Keratinocyte (primary cell): ENCODE measurements around the gene ESR2. TPM values are rescaled to one million over a fixed set of nuclear protein-coding genes. Genes with fewer than 3 reads are reported as not detected.

ENCODE experiments used
- DNase-seq: peaks from one replicate; pipeline ENCODE4 v3.0.0-alpha.2; 2011; ENCODE audit warnings: low read depth, missing footprints, low spot score
- FAIRE-seq: peaks from 2 replicates; lab custom pipeline; 2011; peaks lifted over from hg19 to GRCh38; lab: Jason Lieb, UNC
- H2AFZ ChIP-seq: 2 replicates; pipeline ENCODE4 v1.6.0; 2012; ENCODE audit warnings: low read length, control low read depth, inconsistent platforms; ENCODE audit not compliant: control insufficient read depth
- H3K27ac ChIP-seq: 2 replicates; pipeline ENCODE4 v1.5.1; 2011; ENCODE audit warnings: low read length; ENCODE audit not compliant: control insufficient read depth, insufficient read depth
- H3K27me3 ChIP-seq: 3 replicates; pipeline ENCODE4 v1.6.0; 2011; ENCODE audit warnings: low read length; ENCODE audit not compliant: control insufficient read depth, insufficient read depth; ENCODE audit errors: extremely low read depth
- H3K36me3 ChIP-seq, 2 experiments: 2 replicates in 1 of 2; 3 replicates in 1 of 2; pipeline ENCODE4 v1.5.1; 2011; ENCODE audit warnings: low read length in 2 of 2, mild to moderate bottlenecking in 1 of 2; ENCODE audit not compliant: control insufficient read depth in 2 of 2, insufficient read depth in 2 of 2; ENCODE audit errors: extremely low read depth in 1 of 2
- H3K4me1 ChIP-seq: 3 replicates; pipeline ENCODE4 v1.5.1; 2011; ENCODE audit warnings: low read length; ENCODE audit not compliant: control insufficient read depth, insufficient read depth; ENCODE audit errors: extremely low read depth
- H3K4me2 ChIP-seq: 3 replicates; pipeline ENCODE4 v1.6.0; 2011; ENCODE audit warnings: low read depth, low read length; ENCODE audit not compliant: control insufficient read depth, insufficient read depth; ENCODE audit errors: extremely low read depth
- H3K4me3 ChIP-seq, 3 experiments: fragments of 200-600 bp in 1 of 3; sonication (generic) in 1 of 3; 2 replicates in 2 of 3; 3 replicates in 1 of 3; pipeline ENCODE4 v1.5.1; 2011 to 2016; ENCODE audit warnings: low read length in 3 of 3, mild to moderate bottlenecking in 3 of 3, control low read depth in 2 of 3, inconsistent platforms in 1 of 3, low read depth in 1 of 3, mixed read lengths in 1 of 3, mixed run types in 1 of 3, moderate library complexity in 1 of 3; ENCODE audit not compliant: control insufficient read depth in 2 of 3, insufficient read depth in 2 of 3; ENCODE audit errors: extremely low read depth in 1 of 3
- H3K79me2 ChIP-seq: 2 replicates; pipeline ENCODE4 v1.6.0; 2012; ENCODE audit warnings: low read length; ENCODE audit not compliant: control insufficient read depth, insufficient read depth
- H3K9ac ChIP-seq: 3 replicates; pipeline ENCODE4 v1.6.0; 2011; ENCODE audit warnings: low read length; ENCODE audit not compliant: control insufficient read depth, insufficient read depth; ENCODE audit errors: extremely low read depth
- H3K9me1 ChIP-seq: 3 replicates; pipeline ENCODE4 v1.6.0; 2011; ENCODE audit warnings: low read length; ENCODE audit not compliant: control insufficient read depth, insufficient read depth; ENCODE audit errors: extremely low read depth
- H3K9me3 ChIP-seq: 2 replicates; pipeline ENCODE4 v1.5.1; 2012; ENCODE audit warnings: low read depth, low read length; ENCODE audit not compliant: control insufficient read depth
- H4K20me1 ChIP-seq: 3 replicates; pipeline ENCODE4 v1.6.0; 2011; ENCODE audit warnings: low read length; ENCODE audit not compliant: control insufficient read depth, insufficient read depth; ENCODE audit errors: extremely low read depth
- CTCF ChIP-seq, 3 experiments: IDR thresholded peaks in 1 of 3; conservative IDR thresholded peaks in 1 of 3; optimal IDR thresholded peaks in 1 of 3; 2 replicates in 2 of 3; 3 replicates in 1 of 3; pipeline versions ENCODE3 to v1.5.1; 2011; ENCODE audit warnings: low read length in 3 of 3, mild to moderate bottlenecking in 3 of 3, moderate library complexity in 2 of 3, control low read depth in 1 of 3, inconsistent platforms in 1 of 3; ENCODE audit not compliant: insufficient read depth in 2 of 3; ENCODE audit errors: extremely low read depth in 1 of 3
- EZH2 ChIP-seq: IDR thresholded peaks from one replicate; pipeline ENCODE4 v1.6.1; 2012; ENCODE audit warnings: inconsistent platforms, mild to moderate bottlenecking, low read length, moderate library complexity
- dilution Hi-C: fragments of 300-500 bp; cut with MboI; formaldehyde crosslinking; loops from one replicate; pipeline ENCODE4 v1.7.0; 2020; ENCODE audit warnings: low sequenced_read_pairs; ENCODE audit not compliant: extremely low pct_ligation_motif_present
- polyA plus RNA-seq, 5 experiments: library from polyadenylated mRNA; depleted of rRNA in 3 of 5; stranded (reverse) in 3 of 5; stranded (forward) in 1 of 5; unstranded in 1 of 5; fragments of >200 nt; gene quantifications; 1 replicate in 1 of 5; 2 replicates in 3 of 5; 3 replicates in 1 of 5; pipeline versions ENCODE4 v1.2.1 to v1.2.3, GENCODE V29; 2011 to 2012; ENCODE audit warnings: missing spikeins in 2 of 5, low read depth in 1 of 5, low replicate concordance in 1 of 5

The ESR2 gene
- polyA plus RNA-seq, 1 donor (not counting 4 experiments of a cell fraction or from before 2014, with no cell fraction given): 0.03 TPM

- no peaks in the 10 kb centered on the region for H3K79me2 ChIP-seq
- H3K4me1 ChIP-seq: peaks cover 4% of the 10 kb centered on the region
- no peak overlapping the region for H3K27ac ChIP-seq
- no peak overlapping the region for H3K9ac ChIP-seq
- H3K27me3 ChIP-seq: no peaks in the 10 kb centered on the region
- peaks cover 0 to under 1% of the 10 kb centered on the region in 2 experiments for H3K36me3 ChIP-seq
- FAIRE-seq (no peak), DNase-seq (no peak)
- no peak overlapping the region for H3K4me3 ChIP-seq
- dilution Hi-C loops: no loop called here
- H3K9me1 ChIP-seq: no peaks in the 10 kb centered on the region
- no peak overlapping the region for H2AFZ ChIP-seq
- no peaks in the 10 kb centered on the region for H4K20me1 ChIP-seq
- no peaks in the 10 kb centered on the region for H3K9me3 ChIP-seq
- TF ChIP-seq CTCF (optimal IDR thresholded peaks at IDR 0.05 in 1 of 3, IDR thresholded peaks at IDR 0.05 in 1 of 3, conservative IDR thresholded peaks at IDR 0.05 in 1 of 3; ENCODE audit: extremely low read depth in 1 of 3, insufficient read depth in 2 of 3, low read length in 3 of 3): no peak
- TF ChIP-seq EZH2: no peak
- no peak overlapping the region for H3K4me2 ChIP-seq
Observed at GRCh38 chr14:64197996-64198395, 96.2 kb downstream of the ESR2 start.

DNA sequence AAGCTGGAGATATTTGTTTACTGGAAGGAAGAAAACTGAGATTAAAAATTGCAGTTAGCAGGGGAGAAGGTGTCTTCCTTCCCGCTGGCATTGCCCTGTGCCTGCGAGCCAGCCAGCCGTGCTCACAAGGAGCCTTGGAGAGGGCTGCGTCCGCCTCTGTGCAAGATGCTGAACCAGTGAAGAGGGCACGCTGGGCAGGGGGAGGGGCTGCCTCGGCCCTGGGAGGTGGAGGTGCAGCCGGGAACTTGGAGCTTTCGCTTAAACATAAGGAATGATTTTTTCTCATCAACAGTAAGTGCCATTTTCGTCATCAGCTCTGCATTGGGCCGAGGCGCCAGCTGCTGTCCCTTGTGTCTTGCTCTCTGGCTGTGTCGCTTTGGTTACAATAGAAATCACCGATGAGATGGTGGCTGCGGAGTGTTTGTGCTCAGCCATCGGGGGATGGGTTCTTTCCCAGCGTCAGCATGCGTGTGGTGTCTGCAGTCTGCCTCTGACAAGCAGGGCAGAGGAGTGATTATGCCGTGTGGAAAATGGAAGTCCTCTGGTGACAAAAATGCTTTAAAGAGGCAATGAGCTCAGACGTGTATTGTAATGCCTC is 97.3 kb downstream of the ESR2 start:
- DNase-seq (no peak), FAIRE-seq (no peak)
- Histone ChIP-seq H3K4me1 (peaks cover 8% of the 10 kb centered on the region), H3K27ac (no peak overlapping the region), H2AFZ (no peak overlapping the region), H3K9me3 (no peaks in the 10 kb centered on the region), H4K20me1 (no peaks in the 10 kb centered on the region), H3K4me2 (no peak overlapping the region), H3K4me3 (no peak overlapping the region), H3K9me1 (no peaks in the 10 kb centered on the region), H3K9ac (no peak overlapping the region), H3K36me3 (peaks cover 0 to 6% of the 10 kb centered on the region in 2 experiments), H3K27me3 (no peaks in the 10 kb centered on the region), H3K79me2 (no peaks in the 10 kb centered on the region)
- no peak for TF ChIP-seq CTCF (optimal IDR thresholded peaks at IDR 0.05 in 1 of 3, IDR thresholded peaks at IDR 0.05 in 1 of 3, conservative IDR thresholded peaks at IDR 0.05 in 1 of 3; ENCODE audit: extremely low read depth in 1 of 3, insufficient read depth in 2 of 3, low read length in 3 of 3)
- no peak for TF ChIP-seq EZH2
- dilution Hi-C loops: no loop called here
